NOMO-1 treated with dmso at 0.1 percent for 144 hours (cell line): ENCODE data around the gene EIF3L.

Experiments
- DNase-seq: peaks from one replicate; lab custom pipeline; 2025; ENCODE audit not compliant: unreplicated experiment; lab: John Stamatoyannopoulos, UW

The EIF3L gene

GRCh38 chr22:37904572-37905533, 55.6 kb downstream of the EIF3L start:
- DNase-seq = no peak

- peak; percentile 33 for DNase-seq
These were observed 56.5 kb downstream of the EIF3L start, which contains the start of gene MICALL1 for GRCh38 chr22:37905534-37906363. MICALL1 (plus strand) TSS chr22:37906297; CDS start chr22:37906423, 126 bp downstream.

- DNase-seq = no peak
These were observed 57.3 kb downstream of the EIF3L start for GRCh38 chr22:37906364-37907008.

GRCh38 chr22:37907036-37907954, 58.1 kb downstream of the EIF3L start:
- DNase-seq = no peak

GRCh38 chr22:37909766-37910165, 60.5 kb downstream of the EIF3L start:
- DNase-seq = no peak

- DNase-seq = no peak
These were observed 61.9 kb downstream of the EIF3L start for GRCh38 chr22:37910890-37911672.

- no peak for DNase-seq
These were observed 62.5 kb downstream of the EIF3L start for GRCh38 chr22:37911697-37912096.

GRCh38 chr22:37912171-37912570, 63.0 kb downstream of the EIF3L start:
- DNase-seq = no peak

- DNase-seq = no peak
These were observed 64.1 kb downstream of the EIF3L start for GRCh38 chr22:37913233-37913721.

- no peak for DNase-seq
These were observed 67.1 kb downstream of the EIF3L start for GRCh38 chr22:37916311-37916710.

DNA sequence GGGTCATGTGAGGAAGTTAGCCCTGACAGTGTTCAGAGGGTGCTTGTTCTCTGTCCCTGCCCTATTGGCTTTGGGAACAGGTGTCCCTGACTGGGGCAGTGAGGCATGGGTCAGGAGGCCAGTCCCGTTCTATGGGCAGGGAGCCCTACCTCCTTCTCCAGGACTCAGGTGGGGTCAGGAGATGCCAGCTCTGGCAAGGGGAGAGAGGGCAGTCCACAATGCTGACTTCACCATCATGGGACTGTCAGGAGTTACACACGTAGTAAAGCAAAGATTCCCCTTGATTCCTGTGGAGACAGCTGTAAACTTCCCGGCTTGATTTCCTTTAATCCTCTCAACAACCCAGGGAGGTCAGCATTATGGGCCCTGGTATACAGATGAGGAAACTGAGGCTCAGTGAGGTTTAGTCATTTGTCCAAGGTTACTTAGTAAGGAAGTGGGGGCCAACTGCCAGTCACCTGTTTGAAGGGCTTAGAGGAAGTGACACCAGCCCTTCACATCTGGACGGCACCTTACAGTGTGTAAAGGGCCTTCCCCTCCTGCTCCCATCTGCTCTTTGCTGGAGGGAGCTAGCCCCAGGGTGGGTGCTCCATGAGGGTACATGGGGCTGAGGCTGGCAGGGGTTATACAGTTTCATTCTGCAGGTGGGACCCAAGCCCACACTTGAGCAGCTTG, 68.8 kb downstream of the EIF3L start:
- DNase-seq = no peak

- no peak for DNase-seq
These were observed 69.5 kb downstream of the EIF3L start for GRCh38 chr22:37918580-37919270.

- no peak for DNase-seq
These were observed 70.9 kb downstream of the EIF3L start for GRCh38 chr22:37920126-37920525.

GRCh38 chr22:37922191-37922590, 73.0 kb downstream of the EIF3L start:
- no peak for DNase-seq

DNA sequence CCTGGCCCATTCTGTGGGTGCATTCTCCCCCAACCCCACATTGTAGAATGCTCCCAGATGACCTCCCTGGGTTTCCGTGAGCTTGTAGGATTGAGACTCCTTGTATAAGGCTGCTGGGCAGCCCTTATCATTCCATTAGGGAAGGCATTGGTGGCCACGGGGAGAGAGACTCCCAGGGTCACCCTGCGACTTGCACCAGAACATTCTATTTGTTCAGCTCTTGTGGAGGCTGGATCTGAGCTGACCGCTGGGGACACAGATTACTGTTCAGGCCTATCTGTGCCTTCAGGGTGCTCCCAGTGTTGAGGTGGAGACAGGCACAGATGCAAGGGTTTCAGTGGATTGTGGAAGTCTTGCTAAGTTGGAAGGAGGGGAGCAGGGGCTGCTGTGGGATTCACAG, 74.7 kb downstream of the EIF3L start:
- no peak for DNase-seq

GRCh38 chr22:37924386-37925065, 75.3 kb downstream of the EIF3L start:
- DNase-seq = no peak

GRCh38 chr22:37925330-37925729, 76.1 kb downstream of the EIF3L start:
- DNase-seq = no peak

GRCh38 chr22:37925767-37926166, 76.5 kb downstream of the EIF3L start:
- no peak for DNase-seq
